GM12872 (cell line): ENCODE results near the gene JAZF1.

Experiments used
- TF ChIP-seq, protein P1 (sequence below): IDR thresholded peaks from 3 replicates; pipeline ENCODE4 v1.5.1; 2011; ENCODE audit warnings: low read depth, mild to moderate bottlenecking, low read length, moderate library complexity; ENCODE audit not compliant: insufficient read depth

Gene JAZF1

GRCh38 chr7:27840313-27840712, 340.3 kb downstream of the JAZF1 start:
- TF ChIP-seq, protein P1, sequence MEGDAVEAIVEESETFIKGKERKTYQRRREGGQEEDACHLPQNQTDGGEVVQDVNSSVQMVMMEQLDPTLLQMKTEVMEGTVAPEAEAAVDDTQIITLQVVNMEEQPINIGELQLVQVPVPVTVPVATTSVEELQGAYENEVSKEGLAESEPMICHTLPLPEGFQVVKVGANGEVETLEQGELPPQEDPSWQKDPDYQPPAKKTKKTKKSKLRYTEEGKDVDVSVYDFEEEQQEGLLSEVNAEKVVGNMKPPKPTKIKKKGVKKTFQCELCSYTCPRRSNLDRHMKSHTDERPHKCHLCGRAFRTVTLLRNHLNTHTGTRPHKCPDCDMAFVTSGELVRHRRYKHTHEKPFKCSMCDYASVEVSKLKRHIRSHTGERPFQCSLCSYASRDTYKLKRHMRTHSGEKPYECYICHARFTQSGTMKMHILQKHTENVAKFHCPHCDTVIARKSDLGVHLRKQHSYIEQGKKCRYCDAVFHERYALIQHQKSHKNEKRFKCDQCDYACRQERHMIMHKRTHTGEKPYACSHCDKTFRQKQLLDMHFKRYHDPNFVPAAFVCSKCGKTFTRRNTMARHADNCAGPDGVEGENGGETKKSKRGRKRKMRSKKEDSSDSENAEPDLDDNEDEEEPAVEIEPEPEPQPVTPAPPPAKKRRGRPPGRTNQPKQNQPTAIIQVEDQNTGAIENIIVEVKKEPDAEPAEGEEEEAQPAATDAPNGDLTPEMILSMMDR: no peak

DNA sequence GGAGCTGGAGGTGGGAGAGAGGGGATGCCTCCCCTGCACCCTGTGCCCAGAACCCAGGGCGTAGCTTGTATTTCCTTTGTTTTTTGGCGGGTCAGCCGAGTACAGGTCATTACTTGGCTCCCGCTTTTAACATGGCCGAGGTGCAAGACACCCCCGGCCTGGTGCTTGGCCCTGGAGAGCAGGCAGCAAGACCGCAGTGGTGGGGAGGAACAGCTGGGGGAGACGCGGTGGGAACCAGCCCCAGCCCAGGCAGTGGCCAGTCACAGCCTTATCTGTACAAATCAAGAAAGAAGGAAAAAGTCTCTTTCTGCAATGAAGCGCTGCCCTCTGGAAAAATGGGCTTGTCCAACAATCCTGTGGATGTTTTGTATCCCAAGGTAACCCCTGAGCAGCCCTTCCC, 341.5 kb downstream of the JAZF1 start:
- TF ChIP-seq, protein P1: no peak

DNA sequence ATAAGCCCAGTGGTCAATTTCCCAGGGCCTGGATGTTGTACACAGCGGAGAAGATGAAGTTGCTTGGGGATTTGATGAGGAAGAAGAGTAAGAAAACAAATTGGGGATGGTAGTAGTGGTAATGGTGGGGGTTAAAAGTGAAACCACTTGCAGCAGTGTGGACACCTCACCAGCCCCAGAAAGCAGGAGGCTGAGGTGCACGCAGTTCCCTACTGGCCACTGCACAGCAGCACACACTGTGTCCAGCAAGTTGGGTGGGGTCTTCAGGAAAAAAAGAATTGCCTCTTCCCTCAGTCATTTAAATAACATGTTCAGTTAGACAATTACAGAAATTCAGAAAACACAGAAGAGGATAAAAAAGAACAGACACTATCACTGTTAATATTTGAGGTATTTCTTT, 344.1 kb downstream of the JAZF1 start:
- TF ChIP-seq, protein P1: no peak

DNA sequence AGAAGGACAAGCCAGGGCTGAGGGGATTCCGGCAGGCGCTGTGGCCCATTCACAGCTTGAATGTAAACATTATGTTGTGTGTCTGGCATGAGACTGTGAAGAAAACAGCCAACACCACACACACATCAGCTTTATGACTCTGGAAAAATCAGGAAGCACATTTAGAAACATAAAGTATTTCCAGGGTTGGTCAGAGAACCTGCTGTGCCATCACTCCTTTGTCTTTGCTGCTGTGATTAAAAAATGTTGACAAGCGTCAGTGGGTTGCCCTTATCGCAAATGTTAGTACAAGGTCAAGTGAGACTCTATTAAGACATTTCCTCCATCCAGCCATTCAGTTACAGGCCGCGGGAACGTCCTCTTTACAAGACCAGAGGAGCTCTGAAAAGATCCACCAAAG, 345.2 kb downstream of the JAZF1 start:
- TF ChIP-seq, protein P1: no peak

DNA sequence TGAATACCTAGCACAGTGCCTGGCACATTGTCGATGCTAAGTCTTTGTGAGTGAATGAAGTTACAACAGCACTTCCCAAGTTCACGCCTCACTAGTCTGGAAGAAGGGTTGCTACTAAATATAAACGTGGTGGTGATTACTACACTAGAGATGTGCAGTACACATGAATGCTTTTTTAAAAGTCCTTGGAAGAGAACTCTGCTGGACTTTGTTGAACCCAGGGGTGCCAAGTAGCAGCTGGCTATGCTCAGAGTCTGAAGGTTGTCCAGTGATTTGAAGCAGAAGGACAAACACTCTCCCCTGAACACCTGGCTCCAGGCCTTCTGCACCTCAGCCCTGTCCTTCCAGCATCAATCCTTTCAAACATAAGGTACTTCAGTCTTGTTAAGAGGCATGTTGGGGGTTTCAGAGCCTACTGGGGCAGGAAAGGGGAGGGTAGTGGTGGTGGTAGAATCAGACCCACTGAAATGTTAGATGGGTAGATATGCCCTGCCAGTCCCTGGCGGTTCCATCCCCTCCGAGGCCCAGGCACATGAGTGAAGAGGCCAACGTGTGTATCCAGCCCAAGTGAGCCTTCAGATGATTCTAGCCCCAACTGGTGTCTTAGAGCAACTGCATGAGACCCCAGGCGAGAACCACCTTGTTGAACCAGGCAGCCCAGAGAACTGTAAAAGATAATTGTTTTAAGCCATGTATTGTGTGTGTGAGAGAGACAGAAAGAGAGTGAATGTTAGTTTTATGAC, 346.2 kb downstream of the JAZF1 start:
- TF ChIP-seq, protein P1: no peak

- TF ChIP-seq, protein P1: no peak
Measured at GRCh38 chr7:27826357-27826756, 354.2 kb downstream of the JAZF1 start.

- TF ChIP-seq, protein P1: no peak
Measured at GRCh38 chr7:27825891-27826290, 354.7 kb downstream of the JAZF1 start.

GRCh38 chr7:27822245-27822644, 358.4 kb downstream of the JAZF1 start:
- TF ChIP-seq, protein P1: no peak
